Astrocyte (in vitro differentiated cells and primary cell): ENCODE results near the gene BAG3. TPM values are rescaled to one million over a fixed set of nuclear protein-coding genes. Genes with fewer than 3 reads are reported as not detected.

Experiments used
- DNase-seq: peaks from one replicate; pipeline ENCODE4 v3.0.0-alpha.2; 2010; ENCODE audit warnings: low read depth
- FAIRE-seq: peaks from 2 replicates; lab custom pipeline; 2011; peaks lifted over from hg19 to GRCh38; lab: Jason Lieb, UNC
- H2AFZ ChIP-seq: 2 replicates; pipeline ENCODE4 v1.6.0; 2012; ENCODE audit warnings: low read depth, low read length, inconsistent platforms
- H3K27ac ChIP-seq: 2 replicates; pipeline ENCODE4 v1.5.1; 2011; ENCODE audit warnings: low read depth, low read length, inconsistent platforms
- H3K27me3 ChIP-seq: 2 replicates; pipeline ENCODE4 v1.6.0; 2011; ENCODE audit warnings: low read length, inconsistent platforms; ENCODE audit not compliant: insufficient read depth
- H3K36me3 ChIP-seq: 2 replicates; pipeline ENCODE4 v1.5.1; 2011; ENCODE audit warnings: low read length, inconsistent platforms; ENCODE audit not compliant: insufficient read depth
- H3K4me1 ChIP-seq: 2 replicates; pipeline ENCODE4 v1.5.1; 2011; ENCODE audit warnings: low read length, inconsistent platforms; ENCODE audit not compliant: insufficient read depth
- H3K4me2 ChIP-seq: 2 replicates; pipeline ENCODE4 v1.6.0; 2012; ENCODE audit warnings: low read length, inconsistent platforms
- H3K4me3 ChIP-seq: 2 replicates; pipeline ENCODE4 v1.5.1; 2011; ENCODE audit warnings: low read depth, mild to moderate bottlenecking, low read length, inconsistent platforms; ENCODE audit not compliant: insufficient read depth
- H3K79me2 ChIP-seq: 2 replicates; pipeline ENCODE4 v1.6.0; 2012; ENCODE audit warnings: mild to moderate bottlenecking, low read length, inconsistent platforms; ENCODE audit not compliant: insufficient read depth
- H3K9ac ChIP-seq: 2 replicates; pipeline ENCODE4 v1.6.0; 2012; ENCODE audit warnings: mild to moderate bottlenecking, low read length, inconsistent platforms
- H3K9me3 ChIP-seq: 2 replicates; pipeline ENCODE4 v1.5.1; 2012; ENCODE audit warnings: low read depth, mild to moderate bottlenecking, low read length, inconsistent platforms; ENCODE audit not compliant: insufficient read depth
- H4K20me1 ChIP-seq: 2 replicates; pipeline ENCODE4 v1.6.0; 2012; ENCODE audit warnings: low read length, inconsistent platforms; ENCODE audit not compliant: insufficient read depth
- H3K27ac Mint-ChIP-seq: one replicate; pipeline ENCODE4 v1.8.0; 2021; ENCODE audit warnings: mild to moderate bottlenecking, mixed read lengths; ENCODE audit not compliant: unreplicated experiment
- H3K27me3 Mint-ChIP-seq: one replicate; pipeline ENCODE4 v1.8.0; 2021; ENCODE audit warnings: low read depth, mixed read lengths; ENCODE audit not compliant: unreplicated experiment
- H3K36me3 Mint-ChIP-seq: one replicate; pipeline ENCODE4 v1.8.0; 2021; ENCODE audit warnings: low read depth, mixed read lengths; ENCODE audit not compliant: unreplicated experiment
- H3K4me1 Mint-ChIP-seq: one replicate; pipeline ENCODE4 v1.8.0; 2021; ENCODE audit warnings: low read depth, mixed read lengths; ENCODE audit not compliant: unreplicated experiment
- H3K4me3 Mint-ChIP-seq: one replicate; pipeline ENCODE4 v1.8.0; 2021; ENCODE audit warnings: mild to moderate bottlenecking, moderate library complexity, mixed read lengths; ENCODE audit not compliant: unreplicated experiment
- H3K9me3 Mint-ChIP-seq: one replicate; pipeline ENCODE4 v1.8.0; 2021; ENCODE audit warnings: mild to moderate bottlenecking, mixed read lengths; ENCODE audit not compliant: unreplicated experiment
- EZH2 ChIP-seq: IDR thresholded peaks from 2 replicates; pipeline ENCODE4 v1.6.1; 2012; ENCODE audit warnings: mild to moderate bottlenecking, low read length, inconsistent platforms; ENCODE audit not compliant: insufficient read depth
- total RNA-seq: library from RNA; stranded (reverse); gene quantifications from 2 replicates; pipeline ENCODE4 v1.2.1, GENCODE V29; 2021
- TF ChIP-seq, protein P1 (sequence below): IDR thresholded peaks from 2 replicates; pipeline ENCODE4 v1.5.1; 2011; ENCODE audit warnings: low read depth, mild to moderate bottlenecking, inconsistent platforms, low read length, moderate library complexity; ENCODE audit not compliant: insufficient read depth

BAG3 gene
- total RNA-seq, 1 donor from 2014 or later, result 71.6 TPM

DNA sequence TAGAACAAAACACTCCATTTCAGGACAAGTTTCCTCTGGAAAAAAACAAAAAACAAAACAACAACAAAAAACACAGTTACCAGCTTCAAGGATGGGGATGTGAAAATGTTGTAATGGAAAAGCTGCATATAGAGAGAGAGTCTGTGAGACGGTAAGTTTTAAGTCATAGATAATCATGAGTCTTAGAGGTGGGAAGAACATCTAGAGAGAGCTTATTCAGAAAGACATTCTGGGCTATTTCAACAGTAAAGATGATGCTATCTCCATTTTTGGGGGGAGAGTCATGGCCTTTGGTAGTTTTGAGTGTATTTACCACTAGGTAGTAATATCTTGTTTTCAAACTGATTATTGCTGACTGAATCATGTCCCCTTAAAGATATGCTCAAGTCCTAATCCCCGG is 51.4 kb downstream of the BAG3 start:
- Histone ChIP-seq H2AFZ (no peak overlapping the region), H3K4me2 (no peak overlapping the region)

DNA sequence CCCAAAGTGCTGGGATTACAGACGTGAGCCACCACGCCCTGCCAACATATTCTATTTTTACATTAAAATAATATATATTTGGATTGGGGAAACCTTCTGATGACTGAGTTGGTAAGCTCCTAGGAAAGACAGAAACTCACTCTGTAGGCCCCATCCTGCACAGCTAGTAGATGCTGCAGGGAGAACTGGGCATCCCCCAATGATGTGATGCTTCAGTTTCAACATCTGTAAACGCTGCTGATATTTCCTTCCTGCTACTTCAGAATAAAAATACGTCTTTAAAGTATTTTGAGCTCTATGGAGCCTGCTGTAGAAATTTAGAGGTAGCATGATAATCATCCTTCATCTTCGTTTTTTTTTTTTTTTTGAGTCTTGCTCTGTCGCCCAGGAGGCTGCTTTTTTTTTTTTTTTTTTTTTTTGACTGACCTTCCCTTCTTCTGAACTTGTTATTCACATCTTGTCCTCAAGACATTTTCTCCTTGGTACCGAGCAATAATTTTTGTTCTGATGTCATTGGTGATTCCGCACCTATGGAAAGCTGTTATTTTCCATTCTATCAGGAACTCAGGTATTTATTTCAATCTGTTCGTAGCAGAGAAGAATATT is 52.8 kb downstream of the BAG3 start:
- Histone ChIP-seq H3K36me3 (no peaks in the 10 kb centered on the region), H3K79me2 (no peaks in the 10 kb centered on the region), H3K4me3 (no peak overlapping the region), H3K4me2 (no peak overlapping the region), H3K4me1 (peaks cover 5% of the 10 kb centered on the region), H2AFZ (no peak overlapping the region), H3K9ac (no peak overlapping the region), H3K27me3 (no peaks in the 10 kb centered on the region), H4K20me1 (no peaks in the 10 kb centered on the region), H3K27ac (no peak overlapping the region), H3K9me3 (peaks cover 3% of the 10 kb centered on the region)
- Mint-ChIP-seq H3K36me3 (peaks cover 2% of the 10 kb centered on the region), H3K9me3 (peaks cover 13% of the 10 kb centered on the region), H3K4me1 (peaks cover 4% of the 10 kb centered on the region), H3K27ac (no peak overlapping the region), H3K27me3 (peaks cover 2% of the 10 kb centered on the region), H3K4me3 (no peak overlapping the region)
- no peak for DNase-seq
- TF ChIP-seq, protein P1, sequence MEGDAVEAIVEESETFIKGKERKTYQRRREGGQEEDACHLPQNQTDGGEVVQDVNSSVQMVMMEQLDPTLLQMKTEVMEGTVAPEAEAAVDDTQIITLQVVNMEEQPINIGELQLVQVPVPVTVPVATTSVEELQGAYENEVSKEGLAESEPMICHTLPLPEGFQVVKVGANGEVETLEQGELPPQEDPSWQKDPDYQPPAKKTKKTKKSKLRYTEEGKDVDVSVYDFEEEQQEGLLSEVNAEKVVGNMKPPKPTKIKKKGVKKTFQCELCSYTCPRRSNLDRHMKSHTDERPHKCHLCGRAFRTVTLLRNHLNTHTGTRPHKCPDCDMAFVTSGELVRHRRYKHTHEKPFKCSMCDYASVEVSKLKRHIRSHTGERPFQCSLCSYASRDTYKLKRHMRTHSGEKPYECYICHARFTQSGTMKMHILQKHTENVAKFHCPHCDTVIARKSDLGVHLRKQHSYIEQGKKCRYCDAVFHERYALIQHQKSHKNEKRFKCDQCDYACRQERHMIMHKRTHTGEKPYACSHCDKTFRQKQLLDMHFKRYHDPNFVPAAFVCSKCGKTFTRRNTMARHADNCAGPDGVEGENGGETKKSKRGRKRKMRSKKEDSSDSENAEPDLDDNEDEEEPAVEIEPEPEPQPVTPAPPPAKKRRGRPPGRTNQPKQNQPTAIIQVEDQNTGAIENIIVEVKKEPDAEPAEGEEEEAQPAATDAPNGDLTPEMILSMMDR, result no peak
- TF ChIP-seq EZH2, result no peak
- no peak for FAIRE-seq

More for the DNA sequence above, 51.4 kb downstream of the BAG3 start:
- H3K9me3 Mint-ChIP-seq, result peaks cover 11% of the 10 kb centered on the region
- peaks cover 2% of the 10 kb centered on the region for H3K27me3 Mint-ChIP-seq
- no peak overlapping the region for H3K4me3 ChIP-seq
- H3K27ac ChIP-seq, result no peak overlapping the region
- H3K36me3 ChIP-seq, result no peaks in the 10 kb centered on the region
- no peaks in the 10 kb centered on the region for H3K79me2 ChIP-seq
- no peak for FAIRE-seq
- no peak for DNase-seq
- H3K4me1 Mint-ChIP-seq, result peaks cover 4% of the 10 kb centered on the region
- peaks cover 5% of the 10 kb centered on the region for H3K4me1 ChIP-seq
- peaks cover 3% of the 10 kb centered on the region for H3K9me3 ChIP-seq
- H3K4me3 Mint-ChIP-seq, result no peak overlapping the region
- H3K27me3 ChIP-seq, result no peaks in the 10 kb centered on the region
- TF ChIP-seq, protein P1, result no peak
- no peak for TF ChIP-seq EZH2
- H3K9ac ChIP-seq, result no peak overlapping the region
- no peak overlapping the region for H3K27ac Mint-ChIP-seq
- no peaks in the 10 kb centered on the region for H4K20me1 ChIP-seq
- peaks cover 2% of the 10 kb centered on the region for H3K36me3 Mint-ChIP-seq

DNA sequence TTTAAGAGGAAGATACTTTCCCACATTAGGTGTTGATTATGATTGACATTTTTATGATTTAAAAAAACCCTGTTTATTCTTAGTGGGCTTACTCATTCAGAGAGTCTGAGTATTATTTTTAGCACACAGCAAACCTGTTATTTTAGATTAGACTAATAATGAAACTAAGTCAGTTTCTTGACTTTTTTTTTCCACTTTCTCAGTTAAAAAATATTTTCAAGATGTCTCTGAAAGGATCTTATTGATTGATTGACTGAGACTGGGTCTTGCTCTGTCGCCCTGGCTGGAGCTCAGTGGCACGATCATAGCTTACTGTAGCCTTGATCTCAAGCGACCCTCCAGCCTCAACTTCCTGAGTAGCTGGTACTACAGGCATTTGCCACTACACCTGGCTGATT is 54.3 kb downstream of the BAG3 start:
- H3K27ac Mint-ChIP-seq, result no peak overlapping the region
- TF ChIP-seq, protein P1, result no peak

More for the DNA sequence above, 54.3 kb downstream of the BAG3 start:
- Histone ChIP-seq H3K4me2 (no peak overlapping the region), H3K4me3 (no peak overlapping the region), H3K9ac (no peak overlapping the region), H3K27me3 (no peaks in the 10 kb centered on the region), H3K36me3 (no peaks in the 10 kb centered on the region), H3K27ac (no peak overlapping the region), H3K79me2 (no peaks in the 10 kb centered on the region), H3K4me1 (peaks cover 5% of the 10 kb centered on the region), H4K20me1 (no peaks in the 10 kb centered on the region), H2AFZ (no peak overlapping the region), H3K9me3 (peaks cover 3% of the 10 kb centered on the region)
- peaks cover 2% of the 10 kb centered on the region for H3K27me3 Mint-ChIP-seq
- H3K4me1 Mint-ChIP-seq, result peaks cover 4% of the 10 kb centered on the region
- H3K9me3 Mint-ChIP-seq, result peaks cover 16% of the 10 kb centered on the region
- FAIRE-seq (no peak), DNase-seq (no peak)
- no peak overlapping the region for H3K4me3 Mint-ChIP-seq
- peaks cover 2% of the 10 kb centered on the region for H3K36me3 Mint-ChIP-seq
